Upper lobe of left lung (tissue), 4 donors: Measurements from ENCODE around the gene INPP4B.

ENCODE experiments used
- CTCF ChIP-seq, 6 experiments: fragments of 450-650 bp in 4 of 6; fragments of 200-600 bp in 2 of 6; sonication (generic) in 2 of 6; IDR thresholded peaks; one replicate each; pipeline ENCODE4 v1.5.1; 2016 to 2019; ENCODE audit warnings: antibody characterized with exemption in 6 of 6
- EP300 ChIP-seq, 4 donors: sonication (generic); formaldehyde crosslinking; IDR thresholded peaks; one replicate each; pipeline ENCODE4 v1.5.1; 2017; ENCODE audit warnings: antibody characterized with exemption in 4 of 4, control low read depth in 2 of 4
- POLR2A ChIP-seq, 4 donors: fragments of 450-650 bp; IDR thresholded peaks; one replicate each; pipeline ENCODE4 v1.5.1; 2016 to 2017; ENCODE audit warnings: antibody characterized with exemption in 4 of 4, mild to moderate bottlenecking in 2 of 4

DNA sequence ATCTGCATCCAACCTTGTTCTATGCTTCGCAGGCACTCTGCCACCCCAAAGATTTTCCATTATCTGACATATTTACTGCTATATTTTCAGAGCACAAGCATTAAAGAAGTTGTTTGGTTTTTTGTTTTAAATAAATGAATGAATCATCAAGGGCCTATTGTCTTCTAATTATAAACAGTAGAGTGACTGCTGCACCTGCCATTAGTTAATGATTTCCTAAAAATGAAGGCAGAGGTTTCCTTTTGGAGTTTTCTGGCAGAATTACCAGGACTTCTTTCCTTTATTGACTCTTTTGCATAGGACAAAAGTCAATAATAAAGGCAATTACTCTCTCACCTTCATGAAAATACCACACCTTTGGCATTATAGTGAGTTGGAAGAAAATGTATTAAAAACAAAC, 238.1 kb downstream of the INPP4B start:
- TF ChIP-seq CTCF (IDR thresholded peaks at IDR 0.05) (no peak), POLR2A (IDR thresholded peaks at IDR 0.05) (no peak), EP300 (IDR thresholded peaks at IDR 0.05) (no peak)
